ENCODE results near the gene GNL1.

The GNL1 gene

DNA sequence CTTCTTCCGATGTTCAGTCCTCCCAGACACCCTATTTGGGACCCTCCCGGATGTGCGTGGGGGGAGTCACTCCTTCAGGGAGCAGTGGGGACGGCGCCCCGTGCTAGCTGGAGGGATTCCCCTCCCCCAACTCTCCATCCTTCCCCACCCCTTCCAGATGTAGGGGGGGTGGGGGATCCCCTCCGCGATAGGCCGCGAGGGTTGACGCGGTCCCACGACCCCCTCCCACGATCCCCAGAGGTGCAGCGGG lies 548 bp downstream of the GNL1 start:
- TF ChIP-seq MYC (IDR thresholded peaks at IDR 0.05; ENCODE audit: low read depth, low read length) = no peak
- TF ChIP-seq, protein P1, sequence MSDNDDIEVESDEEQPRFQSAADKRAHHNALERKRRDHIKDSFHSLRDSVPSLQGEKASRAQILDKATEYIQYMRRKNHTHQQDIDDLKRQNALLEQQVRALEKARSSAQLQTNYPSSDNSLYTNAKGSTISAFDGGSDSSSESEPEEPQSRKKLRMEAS (IDR thresholded peaks at IDR 0.05; ENCODE audit: low read depth, low read length) = peak; percentile 22; the same call in 1 of the 2 replicates
- DNase-seq (ENCODE audit: low read depth) = no peak
- peak overlapping the region; percentile 97 for H3K4me3 ChIP-seq (ENCODE audit: low read depth, low read length)

DNA sequence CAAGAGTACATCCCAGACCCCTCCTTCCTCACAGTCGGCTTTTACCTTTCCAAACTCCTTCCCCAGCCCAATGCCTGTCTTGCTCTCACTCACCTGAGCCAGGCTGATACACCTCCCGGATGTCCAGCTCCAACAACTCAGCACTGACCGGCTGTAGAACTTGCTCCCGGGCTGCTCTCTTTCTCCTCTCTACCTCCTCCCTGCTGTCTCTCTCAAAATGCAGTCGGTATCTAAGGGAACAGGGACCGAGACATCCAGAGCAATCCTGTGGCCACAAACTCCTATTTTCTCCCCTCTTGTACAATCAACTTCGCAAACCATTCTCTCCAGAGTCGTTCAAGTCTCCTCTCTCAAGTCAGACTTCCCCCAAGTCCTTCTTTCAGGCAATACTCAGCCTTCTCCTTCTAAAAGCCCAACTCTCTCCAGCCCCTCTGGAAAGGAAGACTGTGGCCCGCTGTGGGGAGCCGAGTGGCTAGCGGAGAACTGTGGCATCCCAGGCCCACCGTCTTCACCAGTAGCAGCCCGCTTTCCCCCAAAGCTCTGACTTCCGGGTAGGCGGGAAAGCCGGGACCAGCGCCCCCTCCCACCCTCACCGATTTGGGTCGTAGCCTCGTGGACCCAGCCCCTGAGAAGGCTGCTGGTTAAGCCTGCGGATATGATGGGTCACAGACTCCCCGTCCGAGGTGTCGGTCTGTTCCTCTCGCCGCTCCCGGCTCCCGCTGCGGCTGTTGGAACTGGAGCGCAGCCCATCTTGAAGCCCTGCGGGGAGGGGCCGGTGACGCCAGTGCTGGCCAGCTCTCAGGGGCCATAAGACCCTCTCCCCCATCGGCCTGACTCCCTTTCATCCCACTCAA lies 1.1 kb downstream of the GNL1 start:
- DNase-seq (ENCODE audit: low read depth) = peak; percentile 64
- TF ChIP-seq MYC (IDR thresholded peaks at IDR 0.05; ENCODE audit: low read depth, low read length) (no peak), POLR2A (IDR thresholded peaks at IDR 0.05; ENCODE audit: extremely low read depth, insufficient read length) (no peak)
- TF ChIP-seq, protein P2, sequence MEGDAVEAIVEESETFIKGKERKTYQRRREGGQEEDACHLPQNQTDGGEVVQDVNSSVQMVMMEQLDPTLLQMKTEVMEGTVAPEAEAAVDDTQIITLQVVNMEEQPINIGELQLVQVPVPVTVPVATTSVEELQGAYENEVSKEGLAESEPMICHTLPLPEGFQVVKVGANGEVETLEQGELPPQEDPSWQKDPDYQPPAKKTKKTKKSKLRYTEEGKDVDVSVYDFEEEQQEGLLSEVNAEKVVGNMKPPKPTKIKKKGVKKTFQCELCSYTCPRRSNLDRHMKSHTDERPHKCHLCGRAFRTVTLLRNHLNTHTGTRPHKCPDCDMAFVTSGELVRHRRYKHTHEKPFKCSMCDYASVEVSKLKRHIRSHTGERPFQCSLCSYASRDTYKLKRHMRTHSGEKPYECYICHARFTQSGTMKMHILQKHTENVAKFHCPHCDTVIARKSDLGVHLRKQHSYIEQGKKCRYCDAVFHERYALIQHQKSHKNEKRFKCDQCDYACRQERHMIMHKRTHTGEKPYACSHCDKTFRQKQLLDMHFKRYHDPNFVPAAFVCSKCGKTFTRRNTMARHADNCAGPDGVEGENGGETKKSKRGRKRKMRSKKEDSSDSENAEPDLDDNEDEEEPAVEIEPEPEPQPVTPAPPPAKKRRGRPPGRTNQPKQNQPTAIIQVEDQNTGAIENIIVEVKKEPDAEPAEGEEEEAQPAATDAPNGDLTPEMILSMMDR (IDR thresholded peaks at IDR 0.05; ENCODE audit: low read depth, low read length) = no peak
- TF ChIP-seq, protein P1 (IDR thresholded peaks at IDR 0.05; ENCODE audit: low read depth, low read length) = no peak
- peak overlapping the region; percentile 97 for H3K4me3 ChIP-seq (ENCODE audit: low read depth, low read length)

DNA sequence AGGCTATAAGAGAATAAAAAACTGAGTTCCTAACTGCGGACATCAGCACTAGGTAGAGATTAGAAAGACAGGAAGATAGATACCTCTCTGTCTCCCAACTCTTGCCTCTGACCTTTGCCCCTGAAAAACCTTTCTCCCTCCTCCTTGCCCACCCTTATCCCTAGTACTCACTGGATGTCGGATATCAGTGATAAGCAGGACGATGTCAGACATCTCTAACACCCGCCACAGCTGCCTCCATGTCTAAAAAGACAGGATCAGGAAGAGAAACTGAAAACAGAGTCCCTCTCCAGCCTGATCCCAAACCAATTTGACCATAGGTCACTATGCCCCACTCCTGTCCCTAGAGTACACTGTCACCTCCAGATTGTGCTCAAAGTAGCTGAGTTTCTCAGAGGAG lies 1.9 kb downstream of the GNL1 start:
- TF ChIP-seq, protein P2 (IDR thresholded peaks at IDR 0.05; ENCODE audit: low read depth, low read length) = no peak
- no peak for TF ChIP-seq POLR2A (IDR thresholded peaks at IDR 0.05; ENCODE audit: extremely low read depth, insufficient read length)
- no peak for TF ChIP-seq MYC (IDR thresholded peaks at IDR 0.05; ENCODE audit: low read depth, low read length)
- TF ChIP-seq, protein P1 (IDR thresholded peaks at IDR 0.05; ENCODE audit: low read depth, low read length) = no peak
- no peak for DNase-seq (ENCODE audit: low read depth)
- H3K4me3 ChIP-seq (ENCODE audit: low read depth, low read length) = no peak overlapping the region

DNA sequence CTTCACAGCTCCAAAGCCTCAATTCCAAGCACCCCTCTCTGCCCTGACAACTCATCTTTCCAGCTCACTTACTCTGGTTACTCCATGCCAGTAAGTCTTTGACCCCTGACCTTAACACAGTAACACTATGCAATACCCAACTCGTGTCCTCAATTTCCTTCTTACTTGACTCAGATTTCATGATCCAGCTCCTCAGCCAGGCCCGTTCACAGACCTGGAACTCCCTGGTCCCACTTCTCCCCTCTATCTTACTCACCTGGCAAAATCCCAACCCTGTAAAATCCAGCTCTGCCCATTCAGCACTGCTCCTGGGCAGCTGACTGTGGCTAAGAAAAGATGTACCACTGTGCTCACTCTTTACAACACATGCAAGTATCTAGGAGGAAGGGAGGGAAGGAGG lies 7.9 kb downstream of the GNL1 start:
- no peak overlapping the region for H3K4me3 ChIP-seq (ENCODE audit: low read depth, low read length)
- no peak for DNase-seq (ENCODE audit: low read depth)
- TF ChIP-seq MYC (IDR thresholded peaks at IDR 0.05; ENCODE audit: low read depth, low read length) = no peak

DNA sequence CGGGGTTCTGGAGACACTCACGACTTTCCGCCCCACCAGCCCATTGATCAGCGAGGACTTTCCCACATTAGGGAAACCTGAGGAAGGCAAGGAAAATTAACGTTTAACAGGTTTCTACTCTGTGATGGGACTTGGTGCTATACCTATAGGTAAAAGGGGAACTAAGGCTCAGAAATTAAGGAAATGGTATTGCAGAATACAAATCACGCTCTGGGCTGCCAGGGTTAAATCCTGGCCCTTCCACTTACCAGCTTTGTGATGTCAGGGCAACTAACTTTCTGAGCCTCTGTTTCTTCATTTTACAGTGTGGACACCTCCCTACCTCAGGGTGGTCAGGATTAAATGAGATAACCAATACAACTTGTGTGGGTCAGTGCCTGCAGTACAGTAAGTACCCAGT lies 8.8 kb downstream of the GNL1 start:
- TF ChIP-seq, protein P1 (IDR thresholded peaks at IDR 0.05; ENCODE audit: low read depth, low read length) = no peak
- TF ChIP-seq, protein P2 (IDR thresholded peaks at IDR 0.05; ENCODE audit: low read depth, low read length) = no peak
- no peak for TF ChIP-seq MYC (IDR thresholded peaks at IDR 0.05; ENCODE audit: low read depth, low read length)
- TF ChIP-seq POLR2A (IDR thresholded peaks at IDR 0.05; ENCODE audit: extremely low read depth, insufficient read length) = no peak
- no peak overlapping the region for H3K4me3 ChIP-seq (ENCODE audit: low read depth, low read length)
- DNase-seq (ENCODE audit: low read depth) = no peak

DNA sequence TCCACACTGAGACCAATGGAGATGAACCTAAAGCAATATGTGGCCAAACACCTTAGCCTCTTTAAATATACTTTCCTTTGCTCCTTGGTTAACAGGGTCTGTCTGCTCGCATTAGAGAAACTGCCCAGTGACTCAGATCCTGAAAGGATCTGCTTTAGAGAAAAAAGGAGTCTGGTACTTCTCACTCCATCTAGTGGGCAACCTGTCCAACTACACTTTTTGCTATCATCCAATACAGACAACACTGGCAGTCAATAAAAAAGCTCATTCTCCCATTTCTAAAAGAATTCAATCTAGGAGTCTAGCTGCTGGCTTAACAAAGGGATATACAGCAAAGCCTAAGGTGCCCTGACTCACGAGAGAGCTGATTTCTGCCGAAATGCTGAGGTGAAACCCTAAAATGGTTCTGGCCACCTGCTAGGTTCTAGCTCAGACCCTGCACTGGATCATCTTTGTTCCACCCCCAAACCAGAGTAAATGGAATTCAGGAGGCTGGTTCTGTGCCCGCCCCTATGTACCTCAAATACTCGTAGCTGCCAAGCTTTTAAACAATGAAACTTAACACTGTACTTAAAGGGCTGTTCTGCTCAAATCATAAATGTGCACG lies 11.5 kb downstream of the GNL1 start:
- no peak overlapping the region for H3K4me3 ChIP-seq (ENCODE audit: low read depth, low read length)
- TF ChIP-seq POLR2A (IDR thresholded peaks at IDR 0.05; ENCODE audit: extremely low read depth, insufficient read length) = no peak
- TF ChIP-seq, protein P2 (IDR thresholded peaks at IDR 0.05; ENCODE audit: low read depth, low read length) = peak; percentile 90
- peak; percentile 74 for DNase-seq (ENCODE audit: low read depth)

DNA sequence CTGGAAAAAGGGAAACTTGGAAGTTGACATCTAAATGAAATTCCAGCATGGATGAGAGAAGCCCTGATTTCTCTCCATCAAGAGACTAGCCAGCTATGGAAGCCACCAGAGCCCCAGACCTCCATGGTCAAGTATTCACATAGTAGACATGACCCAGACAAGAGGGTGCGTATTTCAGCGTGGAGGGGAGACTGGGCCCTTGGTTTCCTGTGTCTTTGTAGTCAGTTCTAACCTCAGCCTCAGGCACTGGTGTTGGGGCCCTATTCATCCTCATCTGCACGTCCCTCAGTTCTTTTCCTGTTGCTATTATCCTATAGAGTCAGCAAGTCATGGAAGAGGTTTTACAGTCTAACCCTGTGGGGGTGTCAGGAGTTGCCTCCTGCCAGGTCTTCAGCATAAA lies 12.5 kb downstream of the GNL1 start:
- no peak overlapping the region for H3K4me3 ChIP-seq (ENCODE audit: low read depth, low read length)
- DNase-seq (ENCODE audit: low read depth) = no peak
- TF ChIP-seq, protein P2 (IDR thresholded peaks at IDR 0.05; ENCODE audit: low read depth, low read length) = no peak
